ENCODE data around the gene CORO2B.

DNA sequence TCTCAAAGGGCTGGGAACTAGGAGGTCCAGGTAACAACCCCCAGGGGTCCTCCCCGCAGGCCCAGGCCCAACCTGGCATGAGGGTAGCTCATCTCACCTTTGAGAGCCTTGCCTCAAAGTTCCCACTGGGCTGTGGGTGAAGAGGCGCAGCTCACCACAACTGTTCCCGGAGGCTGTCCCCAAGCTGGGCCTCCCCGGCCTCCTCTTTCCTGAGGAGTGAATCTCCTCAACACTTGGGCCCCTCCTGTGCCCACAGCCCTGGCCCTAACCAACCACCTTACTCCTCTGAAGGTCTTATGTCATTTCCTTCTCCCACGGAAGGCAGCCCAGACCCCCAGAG is 27.5 kb upstream of the CORO2B start:
- TF ChIP-seq TAF1 (IDR thresholded peaks at IDR 0.05; ENCODE audit: low read depth) (no peak), EZH2 (IDR thresholded peaks at IDR 0.05; ENCODE audit: borderline replicate concordance, insufficient read depth, low read length, poor library complexity, severe bottlenecking) (no peak), RAD21 (conservative IDR thresholded peaks at IDR 0.05) (no peak), EP300 (conservative IDR thresholded peaks at IDR 0.05; ENCODE audit: poor library complexity, severe bottlenecking) (no peak), POLR2AphosphoS5 (IDR thresholded peaks at IDR 0.05) (no peak), MXI1 (conservative IDR thresholded peaks at IDR 0.05; ENCODE audit: poor library complexity, severe bottlenecking) (no peak)
- TF ChIP-seq, protein P1, sequence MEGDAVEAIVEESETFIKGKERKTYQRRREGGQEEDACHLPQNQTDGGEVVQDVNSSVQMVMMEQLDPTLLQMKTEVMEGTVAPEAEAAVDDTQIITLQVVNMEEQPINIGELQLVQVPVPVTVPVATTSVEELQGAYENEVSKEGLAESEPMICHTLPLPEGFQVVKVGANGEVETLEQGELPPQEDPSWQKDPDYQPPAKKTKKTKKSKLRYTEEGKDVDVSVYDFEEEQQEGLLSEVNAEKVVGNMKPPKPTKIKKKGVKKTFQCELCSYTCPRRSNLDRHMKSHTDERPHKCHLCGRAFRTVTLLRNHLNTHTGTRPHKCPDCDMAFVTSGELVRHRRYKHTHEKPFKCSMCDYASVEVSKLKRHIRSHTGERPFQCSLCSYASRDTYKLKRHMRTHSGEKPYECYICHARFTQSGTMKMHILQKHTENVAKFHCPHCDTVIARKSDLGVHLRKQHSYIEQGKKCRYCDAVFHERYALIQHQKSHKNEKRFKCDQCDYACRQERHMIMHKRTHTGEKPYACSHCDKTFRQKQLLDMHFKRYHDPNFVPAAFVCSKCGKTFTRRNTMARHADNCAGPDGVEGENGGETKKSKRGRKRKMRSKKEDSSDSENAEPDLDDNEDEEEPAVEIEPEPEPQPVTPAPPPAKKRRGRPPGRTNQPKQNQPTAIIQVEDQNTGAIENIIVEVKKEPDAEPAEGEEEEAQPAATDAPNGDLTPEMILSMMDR (IDR thresholded peaks at IDR 0.05; ENCODE audit: poor library complexity, severe bottlenecking): no peak

Measured in neural cell (in vitro differentiated cells).